DND-41 (cell line): Measurements from ENCODE around the gene OSCAR.

Source experiments
- ATAC-seq: fragments of 200-7000 bp; cut with Tn5 transposase; 3 replicates; pipeline ENCODE4 v1.9.1; 2021; ENCODE audit warnings: low read depth; ENCODE audit not compliant: insufficient read depth
- DNase-seq: peaks from one replicate; pipeline ENCODE4 v3.0.0-alpha.2; 2020
- H2AFZ ChIP-seq: 2 replicates; pipeline ENCODE4 v1.6.0; 2012; ENCODE audit warnings: low read depth, low read length
- H3K27ac ChIP-seq: 2 replicates; pipeline ENCODE4 v1.5.1; 2012; ENCODE audit warnings: low read length, inconsistent platforms
- H3K27me3 ChIP-seq: fragments of 200-600 bp; sonication (generic); 2 replicates; pipeline ENCODE4 v1.6.0; 2012; ENCODE audit warnings: low read length, mild to moderate bottlenecking, inconsistent platforms; ENCODE audit not compliant: insufficient read depth, poor library complexity
- H3K36me3 ChIP-seq: 2 replicates; pipeline ENCODE4 v1.5.1; 2012; ENCODE audit warnings: low read length, inconsistent platforms; ENCODE audit not compliant: insufficient read depth
- H3K4me1 ChIP-seq: 2 replicates; pipeline ENCODE4 v1.5.1; 2012; ENCODE audit warnings: mild to moderate bottlenecking, low read length; ENCODE audit not compliant: insufficient read depth
- H3K4me2 ChIP-seq: 2 replicates; pipeline ENCODE4 v1.6.0; 2012; ENCODE audit warnings: mild to moderate bottlenecking, moderate library complexity, low read length, inconsistent platforms; ENCODE audit not compliant: insufficient read depth
- H3K4me3 ChIP-seq, 2 experiments: fragments of 200-600 bp in 1 of 2; shearing (Covaris generic) in 1 of 2; 2 replicates each; pipeline ENCODE4 v1.5.1; 2012 to 2016; ENCODE audit warnings: inconsistent platforms in 2 of 2, low read length in 2 of 2, mild to moderate bottlenecking in 2 of 2, low read depth in 1 of 2, moderate library complexity in 1 of 2
- H3K79me2 ChIP-seq: 2 replicates; pipeline ENCODE4 v1.6.0; 2012; ENCODE audit warnings: low read length, inconsistent platforms; ENCODE audit not compliant: insufficient read depth
- H3K9ac ChIP-seq: 2 replicates; pipeline ENCODE4 v1.6.0; 2012; ENCODE audit warnings: low read depth, mild to moderate bottlenecking, inconsistent platforms, low read length, moderate library complexity
- H3K9me3 ChIP-seq: 2 replicates; pipeline ENCODE4 v1.5.1; 2012; ENCODE audit warnings: low read length, moderate library complexity, mild to moderate bottlenecking, inconsistent platforms; ENCODE audit not compliant: insufficient read depth, severe bottlenecking
- H4K20me1 ChIP-seq: 2 replicates; pipeline ENCODE4 v1.6.0; 2012; ENCODE audit warnings: low read length; ENCODE audit not compliant: insufficient read depth
- EZH2 ChIP-seq: IDR thresholded peaks from 3 replicates; pipeline ENCODE4 v1.6.1; 2012; ENCODE audit warnings: borderline replicate concordance, low read depth, mild to moderate bottlenecking, moderate library complexity, low read length, inconsistent platforms; ENCODE audit not compliant: severe bottlenecking
- TF ChIP-seq, protein P1 (sequence below): IDR thresholded peaks from 2 replicates; pipeline ENCODE4 v1.5.1; 2012; ENCODE audit warnings: borderline replicate concordance, low read length, moderate library complexity, mild to moderate bottlenecking; ENCODE audit not compliant: poor library complexity, severe bottlenecking; ENCODE audit errors: extremely low read depth

The OSCAR gene

DNA sequence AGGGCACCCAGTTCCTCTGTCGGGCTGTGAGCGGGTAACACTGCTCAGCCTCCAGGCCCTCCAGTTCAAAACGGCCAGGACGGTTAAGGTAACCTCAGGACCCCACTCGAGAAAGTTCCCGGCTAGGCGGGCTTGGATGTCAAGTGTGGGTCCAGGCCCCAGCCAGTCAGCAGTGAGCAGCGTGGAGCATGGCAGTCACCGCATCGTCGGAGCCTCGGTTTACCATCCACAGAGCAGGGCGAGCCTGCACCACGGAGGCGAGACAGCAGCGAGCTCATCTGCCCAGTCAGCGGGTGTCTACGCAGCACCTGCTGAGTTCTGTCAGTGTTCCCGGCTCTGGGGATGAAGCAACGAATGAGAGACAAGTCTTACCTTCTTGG, 29.0 kb upstream of the OSCAR start:
- peaks cover 65% of the 10 kb centered on the region for H3K36me3 ChIP-seq
- H3K4me3 ChIP-seq = no peak overlapping the region
- no peaks in the 10 kb centered on the region for H3K9me3 ChIP-seq
- no peak overlapping the region for H3K4me2 ChIP-seq
- no peak for DNase-seq
- H3K27me3 ChIP-seq = no peaks in the 10 kb centered on the region
- no peak for ATAC-seq
- H3K79me2 ChIP-seq = no peaks in the 10 kb centered on the region
- no peak overlapping the region for H3K9ac ChIP-seq
- H4K20me1 ChIP-seq = peaks cover 18% of the 10 kb centered on the region
- H2AFZ ChIP-seq = no peak overlapping the region
- no peaks in the 10 kb centered on the region for H3K4me1 ChIP-seq
- H3K27ac ChIP-seq = no peak overlapping the region
- TF ChIP-seq EZH2 = no peak
- TF ChIP-seq, protein P1, sequence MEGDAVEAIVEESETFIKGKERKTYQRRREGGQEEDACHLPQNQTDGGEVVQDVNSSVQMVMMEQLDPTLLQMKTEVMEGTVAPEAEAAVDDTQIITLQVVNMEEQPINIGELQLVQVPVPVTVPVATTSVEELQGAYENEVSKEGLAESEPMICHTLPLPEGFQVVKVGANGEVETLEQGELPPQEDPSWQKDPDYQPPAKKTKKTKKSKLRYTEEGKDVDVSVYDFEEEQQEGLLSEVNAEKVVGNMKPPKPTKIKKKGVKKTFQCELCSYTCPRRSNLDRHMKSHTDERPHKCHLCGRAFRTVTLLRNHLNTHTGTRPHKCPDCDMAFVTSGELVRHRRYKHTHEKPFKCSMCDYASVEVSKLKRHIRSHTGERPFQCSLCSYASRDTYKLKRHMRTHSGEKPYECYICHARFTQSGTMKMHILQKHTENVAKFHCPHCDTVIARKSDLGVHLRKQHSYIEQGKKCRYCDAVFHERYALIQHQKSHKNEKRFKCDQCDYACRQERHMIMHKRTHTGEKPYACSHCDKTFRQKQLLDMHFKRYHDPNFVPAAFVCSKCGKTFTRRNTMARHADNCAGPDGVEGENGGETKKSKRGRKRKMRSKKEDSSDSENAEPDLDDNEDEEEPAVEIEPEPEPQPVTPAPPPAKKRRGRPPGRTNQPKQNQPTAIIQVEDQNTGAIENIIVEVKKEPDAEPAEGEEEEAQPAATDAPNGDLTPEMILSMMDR = no peak

DNA sequence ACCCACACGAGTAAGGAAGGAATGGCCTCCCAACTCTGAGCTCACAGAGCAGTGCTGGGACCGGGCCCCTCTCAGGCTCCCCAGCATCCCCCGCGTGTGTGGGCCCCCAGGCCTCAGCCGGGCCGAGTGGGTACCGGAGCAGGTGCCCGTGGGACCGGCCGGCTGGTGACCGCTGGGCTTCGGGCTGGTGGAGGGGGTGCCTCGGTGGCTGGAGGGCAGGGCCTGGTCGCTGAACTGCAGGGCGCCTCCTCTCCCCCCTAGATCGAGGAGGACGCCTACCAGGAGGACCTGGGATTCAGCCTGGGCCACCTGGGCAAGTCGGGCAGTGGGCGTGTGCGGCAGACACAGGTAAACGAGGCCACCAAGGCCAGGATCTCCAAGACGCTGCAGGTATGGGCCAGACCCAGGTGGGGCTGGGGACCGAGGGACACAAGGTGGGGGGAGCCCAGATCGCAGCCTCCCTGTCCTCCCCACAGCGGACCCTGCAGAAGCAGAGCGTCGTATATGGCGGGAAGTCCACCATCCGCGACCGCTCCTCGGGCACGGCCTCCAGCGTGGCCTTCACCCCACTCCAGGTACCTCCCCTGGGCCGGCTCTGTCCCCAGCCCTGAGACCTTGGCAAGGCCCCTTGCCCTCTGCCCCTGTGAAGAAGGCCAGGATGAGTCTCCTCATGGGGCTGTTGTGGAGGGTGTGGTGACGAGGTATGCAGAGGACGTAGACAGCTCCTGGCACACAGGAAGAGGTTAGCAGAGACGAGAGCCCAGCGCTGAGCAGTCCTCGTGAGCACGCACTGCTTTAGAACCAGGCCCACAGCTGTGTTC, 28.4 kb upstream of the OSCAR start:
- ATAC-seq = no peak
- peaks cover 71% of the 10 kb centered on the region for H3K36me3 ChIP-seq

DNA sequence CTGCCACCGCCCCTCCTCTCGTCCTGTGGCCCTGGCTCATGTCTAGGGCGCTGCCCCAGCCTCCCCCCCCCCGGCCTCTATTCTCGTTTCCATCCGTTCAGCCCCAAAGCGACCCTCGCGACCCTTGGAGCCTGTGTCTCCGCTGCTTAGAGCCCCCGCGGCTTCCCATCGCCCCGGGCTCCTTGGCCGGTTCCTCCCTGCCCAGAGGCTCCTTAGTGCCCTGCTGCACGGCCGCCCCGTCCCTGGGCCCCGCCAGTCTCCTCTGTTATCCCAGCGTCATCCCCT, 27.8 kb upstream of the OSCAR start:
- Histone ChIP-seq H3K9me3 (no peaks in the 10 kb centered on the region), H3K9ac (no peak overlapping the region), H3K4me3 (no peak overlapping the region), H3K36me3 (peaks cover 77% of the 10 kb centered on the region), H3K4me2 (no peak overlapping the region), H3K27me3 (no peaks in the 10 kb centered on the region), H3K27ac (no peak overlapping the region), H4K20me1 (peaks cover 14% of the 10 kb centered on the region), H2AFZ (no peak overlapping the region), H3K79me2 (no peaks in the 10 kb centered on the region), H3K4me1 (no peaks in the 10 kb centered on the region)
- ATAC-seq (no peak), DNase-seq (no peak)
- TF ChIP-seq EZH2 = no peak
- TF ChIP-seq, protein P1 = no peak

More for the DNA sequence above, 28.4 kb upstream of the OSCAR start:
- Histone ChIP-seq H2AFZ (no peak overlapping the region), H4K20me1 (peaks cover 18% of the 10 kb centered on the region), H3K4me2 (no peak overlapping the region), H3K79me2 (no peaks in the 10 kb centered on the region), H3K4me3 (no peak overlapping the region), H3K27ac (no peak overlapping the region), H3K27me3 (no peaks in the 10 kb centered on the region), H3K9ac (no peak overlapping the region), H3K4me1 (no peaks in the 10 kb centered on the region), H3K9me3 (no peaks in the 10 kb centered on the region)
- no peak for DNase-seq
- TF ChIP-seq, protein P1 = no peak
- TF ChIP-seq EZH2 = no peak
